Glomerular visceral epithelial cell (primary cell): ENCODE results near the gene KCNMA1.

Experiments used
- DNase-seq: peaks from one replicate; pipeline ENCODE4 v3.0.0-alpha.2; 2016; ENCODE audit errors: extremely low spot score

KCNMA1 gene

GRCh38 chr10:77244746-77245145 lies 392.9 kb downstream of the KCNMA1 start:
- DNase-seq, result no peak

- DNase-seq, result no peak
Observed at GRCh38 chr10:77244286-77244685, 393.3 kb downstream of the KCNMA1 start.

GRCh38 chr10:77241350-77241725 lies 396.3 kb downstream of the KCNMA1 start:
- DNase-seq, result no peak

- DNase-seq, result no peak
Observed at GRCh38 chr10:77240706-77241349, 396.8 kb downstream of the KCNMA1 start.

- DNase-seq, result no peak
Observed at GRCh38 chr10:77240041-77240652, 397.5 kb downstream of the KCNMA1 start.

- DNase-seq, result no peak
Observed at GRCh38 chr10:77237120-77237519, 400.5 kb downstream of the KCNMA1 start.

- peak; percentile 48 for DNase-seq
Observed at GRCh38 chr10:77236700-77237099, 400.9 kb downstream of the KCNMA1 start.

- DNase-seq, result no peak
Observed at GRCh38 chr10:77236029-77236428, 401.6 kb downstream of the KCNMA1 start.

GRCh38 chr10:77234599-77234998 lies 403.0 kb downstream of the KCNMA1 start:
- DNase-seq, result no peak

GRCh38 chr10:77233466-77233865 lies 404.1 kb downstream of the KCNMA1 start:
- DNase-seq, result no peak

GRCh38 chr10:77231884-77232610 lies 405.6 kb downstream of the KCNMA1 start:
- DNase-seq, result no peak

- no peak for DNase-seq
Observed at GRCh38 chr10:77231375-77231774, 406.2 kb downstream of the KCNMA1 start.

GRCh38 chr10:77230194-77230593 lies 407.4 kb downstream of the KCNMA1 start:
- peak; percentile 44 for DNase-seq

GRCh38 chr10:77229704-77230103 lies 407.9 kb downstream of the KCNMA1 start:
- DNase-seq, result no peak

- no peak for DNase-seq
Observed at GRCh38 chr10:77228559-77228958, 409.0 kb downstream of the KCNMA1 start.

GRCh38 chr10:77226853-77227565 lies 410.6 kb downstream of the KCNMA1 start:
- no peak for DNase-seq

GRCh38 chr10:77226452-77226851 lies 411.2 kb downstream of the KCNMA1 start:
- no peak for DNase-seq

GRCh38 chr10:77226020-77226419 lies 411.6 kb downstream of the KCNMA1 start:
- DNase-seq, result no peak

- DNase-seq, result peak; percentile 8
Observed at GRCh38 chr10:77223526-77224460, 413.8 kb downstream of the KCNMA1 start.

GRCh38 chr10:77220150-77220549 lies 417.5 kb downstream of the KCNMA1 start:
- no peak for DNase-seq

- DNase-seq, result no peak
Observed at GRCh38 chr10:77219046-77219445, 418.6 kb downstream of the KCNMA1 start.
